HepG2 (cell line): ENCODE data around the gene NAA15. TPM values are rescaled to one million over a fixed set of nuclear protein-coding genes. Genes with fewer than 3 reads are reported as not detected.
A peak's percentile ranks its signal among the peaks of the same experiment; 100 is the strongest.

Experiments
- ATAC-seq: fragments of 200-7000 bp; cut with Tn5 transposase; 3 replicates; pipeline ENCODE4 v1.9.1; 2020; ENCODE audit warnings: mild to moderate bottlenecking, moderate library complexity
- BruUV-seq: library from RNA; stranded (reverse); fragments of 400-500 nt; replicated peaks from 2 replicates; lab custom pipeline; 2021; lab: Mats Ljungman, UMichigan
- CTCF ChIA-PET: fragments of 300-600 bp; formaldehyde crosslinking; extraction: SDS; loops from one replicate; lab custom pipeline; 2021; ENCODE audit warnings: low total read pairs, inconsistent platforms, low intra/inter-chr PET ratio; lab: Yijun Ruan, JAX
- POLR2A ChIA-PET: fragments of 350-600 bp; sonication (Branson Sonifier 250); formaldehyde crosslinking; loops from one replicate; lab custom pipeline; 2020; ENCODE audit warnings: antibody characterized with exemption, inconsistent platforms; lab: Yijun Ruan, JAX
- DNase-seq: peaks from one replicate; pipeline ENCODE4 v3.0.0-alpha.2; 2015; ENCODE audit warnings: low spot score
- FAIRE-seq: peaks from 3 replicates; lab custom pipeline; 2011; peaks lifted over from hg19 to GRCh38; lab: Jason Lieb, UNC
- H2AFZ ChIP-seq: one replicate; pipeline ENCODE4 v1.6.1; 2011; ENCODE audit warnings: low read length, inconsistent platforms
- H3K27ac ChIP-seq: fragments of 300-600 bp; 3 replicates; pipeline ENCODE4 v1.8.0; 2011; ENCODE audit warnings: mixed run types, mild to moderate bottlenecking, mixed read lengths, low read length, inconsistent platforms; ENCODE audit not compliant: insufficient read depth; ENCODE audit errors: extremely low read length
- H3K27me3 ChIP-seq, 2 experiments: fragments of 200-600 bp in 1 of 2; 2 replicates in 1 of 2; 3 replicates in 1 of 2; pipeline versions ENCODE4 v1.6.0 to v1.8.0; 2011; ENCODE audit warnings: low read length in 2 of 2, mild to moderate bottlenecking in 2 of 2, moderate library complexity in 2 of 2, inconsistent platforms in 1 of 2; ENCODE audit not compliant: insufficient read depth in 2 of 2, control insufficient read depth in 1 of 2
- H3K36me3 ChIP-seq, 2 experiments: fragments of 200-600 bp in 1 of 2; replicated peaks in 1 of 2; 2 replicates in 1 of 2; 3 replicates in 1 of 2; pipeline versions ENCODE4 v1.5.1 to v1.8.0; 2011; ENCODE audit warnings: low read length in 2 of 2, inconsistent platforms in 1 of 2; ENCODE audit not compliant: insufficient read depth in 2 of 2, control insufficient read depth in 1 of 2
- H3K4me1 ChIP-seq: 2 replicates; pipeline ENCODE4 v1.5.1; 2012; ENCODE audit warnings: low read length, inconsistent platforms; ENCODE audit not compliant: insufficient read depth
- H3K4me2 ChIP-seq: 2 replicates; pipeline ENCODE4 v1.6.0; 2011; ENCODE audit warnings: low read depth, low read length, inconsistent platforms
- H3K4me3 ChIP-seq, 3 experiments: fragments of 200-600 bp in 1 of 3; sonication (generic), shearing (Covaris generic) in 1 of 3; replicated peaks in 1 of 3; 2 replicates each; pipeline ENCODE4 v1.5.1; 2011 to 2016; ENCODE audit warnings: low read length in 3 of 3, inconsistent platforms in 2 of 3, low read depth in 2 of 3, mild to moderate bottlenecking in 2 of 3, control low read depth in 1 of 3, mixed read lengths in 1 of 3; ENCODE audit not compliant: insufficient read depth in 1 of 3
- H3K79me2 ChIP-seq: one replicate; pipeline ENCODE4 v1.6.1; 2011; ENCODE audit warnings: low read length, inconsistent platforms; ENCODE audit not compliant: insufficient read depth
- H3K9ac ChIP-seq: 2 replicates; pipeline ENCODE4 v1.6.0; 2011; ENCODE audit warnings: mild to moderate bottlenecking, low read depth, low read length, inconsistent platforms; ENCODE audit not compliant: insufficient read depth
- H3K9me3 ChIP-seq: 2 replicates; pipeline ENCODE4 v1.5.1; 2012; ENCODE audit warnings: mild to moderate bottlenecking, low read length
- H4K20me1 ChIP-seq: 2 replicates; pipeline ENCODE4 v1.6.0; 2011; ENCODE audit warnings: inconsistent platforms, mild to moderate bottlenecking, low read length, moderate library complexity; ENCODE audit not compliant: insufficient read depth
- FOSL2 ChIP-seq: sonication (generic); formaldehyde crosslinking; IDR thresholded peaks from 2 replicates; pipeline ENCODE4 v1.4.0; 2020; ENCODE audit warnings: missing genetic modification reagents
- JARID2 ChIP-seq: sonication (generic); formaldehyde crosslinking; IDR thresholded peaks from 2 replicates; pipeline ENCODE4 v1.8.1; 2023; ENCODE audit warnings: missing genetic modification reagents, inconsistent platforms; ENCODE audit not compliant: insufficient replicate concordance
- LCORL ChIP-seq, 2 experiments: fragments of 450-650 bp in 1 of 2; sonication (generic) in 1 of 2; formaldehyde crosslinking in 1 of 2; IDR thresholded peaks; 2 replicates each; pipeline versions ENCODE4 v1.5.0 to v1.6.1; 2017 to 2020; ENCODE audit warnings: antibody characterized with exemption in 1 of 2, missing genetic modification reagents in 1 of 2
- PHF21A ChIP-seq: sonication (generic); formaldehyde crosslinking; IDR thresholded peaks from 2 replicates; pipeline ENCODE4 v1.5.0; 2020; ENCODE audit warnings: mild to moderate bottlenecking, missing genetic modification reagents
- ZBTB37 ChIP-seq: sonication (generic); formaldehyde crosslinking; IDR thresholded peaks from 2 replicates; pipeline ENCODE4 v1.4.0; 2020; ENCODE audit warnings: mild to moderate bottlenecking, missing genetic modification reagents
- ZIK1 ChIP-seq: sonication (generic); formaldehyde crosslinking; IDR thresholded peaks from 2 replicates; pipeline ENCODE4 v1.5.0; 2020; ENCODE audit warnings: mild to moderate bottlenecking, low read depth, missing genetic modification reagents, borderline replicate concordance
- ZNF136 ChIP-seq: sonication (generic); formaldehyde crosslinking; IDR thresholded peaks from 2 replicates; pipeline ENCODE4 v1.8.1; 2022; ENCODE audit warnings: low read depth, mild to moderate bottlenecking, moderate library complexity, missing genetic modification reagents
- ZNF235 ChIP-seq: sonication (generic); formaldehyde crosslinking; IDR thresholded peaks from 2 replicates; pipeline ENCODE4 v1.8.1; 2023; ENCODE audit warnings: mild to moderate bottlenecking, missing genetic modification reagents, borderline replicate concordance
- ZNF264 ChIP-seq: sonication (generic); formaldehyde crosslinking; IDR thresholded peaks from 2 replicates; pipeline ENCODE4 v1.4.0; 2020; ENCODE audit warnings: missing genetic modification reagents
- ZNF784 ChIP-seq: sonication (generic); formaldehyde crosslinking; IDR thresholded peaks from 2 replicates; pipeline ENCODE4 v1.5.1; 2020; ENCODE audit warnings: missing genetic modification reagents, mild to moderate bottlenecking, borderline replicate concordance
- WGBS: methylation state at CpG from one replicate; pipeline ENCODE4 v1.1.6; 2017; ENCODE audit warnings: low lambda C conversion rate; 5-methylcytosine and 5-hydroxymethylcytosine counted together
- in situ Hi-C: cut with HindIII; loops from 2 replicates; pipeline ENCODE4 v1.10.0; 2017; ENCODE audit warnings: low pct_unique_long_range_greater_than_20kb; ENCODE audit not compliant: extremely low pct_ligation_motif_present
- intact Hi-C: fragments of 100-400 bp; cut with micrococcal nuclease; formaldehyde crosslinking; loops from one replicate; pipeline ENCODE4 v1.10.0; 2022; ENCODE audit not compliant: unreplicated experiment
- polyA plus RNA-seq, 8 experiments: library from polyadenylated mRNA; depleted of rRNA in 3 of 8; stranded (reverse) in 7 of 8; unstranded in 1 of 8; fragments of >200 nt; fragmentation: Illumina TruSeq in 4 of 8; extraction: Trizol in 4 of 8; gene quantifications; 2 replicates each; pipeline versions ENCODE4 v1.2.1 to v1.2.3, GENCODE V29; 2011 to 2016; ENCODE audit warnings: low read depth in 4 of 8, missing spikeins in 1 of 8, mixed read lengths in 1 of 8; ENCODE audit not compliant: insufficient read depth in 1 of 8
- total RNA-seq, 5 experiments: library from RNA; depleted of rRNA; stranded (reverse); fragments of >200 nt; fragmentation: Illumina TruSeq; extraction: Trizol; gene quantifications; 2 replicates each; pipeline ENCODE4 v1.2.3, GENCODE V29; 2016; ENCODE audit warnings: low read depth in 1 of 5

NAA15 gene
- total and polyA plus RNA-seq, 2 of the 13 experiments (the other 11 are each of a cell fraction or from before 2014, with no cell fraction given), result 6.2 to 50.2 TPM

- peaks cover 0 to 3% of the 10 kb centered on the region in 2 experiments; a peak in 2 of 5 replicates for H3K36me3 ChIP-seq
- H3K4me3 ChIP-seq, result peak overlapping the region; percentile 78 to 94 (median 81)
- H3K27ac ChIP-seq, result peak overlapping the region; percentile 86
- H4K20me1 ChIP-seq, result peaks cover 19% of the 10 kb centered on the region
- H3K79me2 ChIP-seq, result peaks cover 56% of the 10 kb centered on the region
- in situ Hi-C loops, result loop anchor here (10.0 kb wide), 1 partner anchor 216 kb away; no protein-coding TSS in a partner anchor
- no peaks in the 10 kb centered on the region for H3K9me3 ChIP-seq
- ChIA-PET CTCF (no interaction called here), POLR2A (interaction anchor here (0.7 to 3.1 kb wide), 18 partner anchors 8 to 365 kb away, joined by 3 to 37 read pairs (median 4); partner anchors contain the start of genes ELF2 and MGST2)
- H3K9ac ChIP-seq, result peak overlapping the region; percentile 81
- intact Hi-C loops, result loop anchor here (2.0 to 5.0 kb wide), 5 partner anchors 124 to 283 kb away; partner anchors contain the start of genes ELF2, NOCT and RAB33B
- peaks cover 67% of the 10 kb centered on the region for H3K4me1 ChIP-seq
- FAIRE-seq (peak; percentile 21), ATAC-seq (peak; percentile 3), DNase-seq (no peak)
- H3K4me2 ChIP-seq, result peak overlapping the region; percentile 73
- H2AFZ ChIP-seq, result peak overlapping the region; percentile 90
- no peaks in the 10 kb centered on the region; a peak in 1 of 5 replicates for H3K27me3 ChIP-seq
- TF ChIP-seq ZBTB37 (CRISPR knock-in tag), result 0 out of 2 replicates have a peak, but pooled peaks have one; percentile 41
- TF ChIP-seq JARID2, result no peak
- TF ChIP-seq LCORL (IDR thresholded peaks at IDR 0.05), result no peak
- TF ChIP-seq LCORL (CRISPR knock-in tag; IDR thresholded peaks at IDR 0.05), result no peak
- TF ChIP-seq PHF21A (CRISPR knock-in tag), result 0 out of 2 replicates have a peak, but pooled peaks have one; percentile 18
- TF ChIP-seq ZNF136 (CRISPR knock-in tag), result peak; percentile 11; the same call in 1 of the 2 replicates
- TF ChIP-seq ZIK1 (CRISPR knock-in tag), result 0 out of 2 replicates have a peak, but pooled peaks have one; percentile 41
- 0 out of 2 replicates have a peak, but pooled peaks have one; percentile 7 for TF ChIP-seq ZNF784 (CRISPR knock-in tag)
- TF ChIP-seq FOSL2 (CRISPR knock-in tag), result 0 out of 2 replicates have a peak, but pooled peaks have one; percentile 20
- no peak for TF ChIP-seq ZNF235 (CRISPR knock-in tag)
- TF ChIP-seq ZNF264, result no peak
- 2% methylated on average over 16 of the region's 16 CpGs for WGBS
- TSS peak; percentile 87 for BruUV-seq
These were observed 733 bp upstream of the NAA15 start for GRCh38 chr4:139300431-139301112.
